NCI-H146 treated with DMSO at 0.1 percent for 48 hours (cell line): ENCODE data around the gene SMTNL2.
A peak's percentile ranks its signal among the peaks of the same experiment; 100 is the strongest.
"Not testable (repeated sequence)": the region's sequence is repeated elsewhere in the genome, so short reads cannot be mapped to it uniquely, and the experiment has no call there.

Experiments used
- DNase-seq: peaks from one replicate; lab custom pipeline; 2025; ENCODE audit not compliant: unreplicated experiment; lab: John Stamatoyannopoulos, UW

SMTNL2 gene

DNA sequence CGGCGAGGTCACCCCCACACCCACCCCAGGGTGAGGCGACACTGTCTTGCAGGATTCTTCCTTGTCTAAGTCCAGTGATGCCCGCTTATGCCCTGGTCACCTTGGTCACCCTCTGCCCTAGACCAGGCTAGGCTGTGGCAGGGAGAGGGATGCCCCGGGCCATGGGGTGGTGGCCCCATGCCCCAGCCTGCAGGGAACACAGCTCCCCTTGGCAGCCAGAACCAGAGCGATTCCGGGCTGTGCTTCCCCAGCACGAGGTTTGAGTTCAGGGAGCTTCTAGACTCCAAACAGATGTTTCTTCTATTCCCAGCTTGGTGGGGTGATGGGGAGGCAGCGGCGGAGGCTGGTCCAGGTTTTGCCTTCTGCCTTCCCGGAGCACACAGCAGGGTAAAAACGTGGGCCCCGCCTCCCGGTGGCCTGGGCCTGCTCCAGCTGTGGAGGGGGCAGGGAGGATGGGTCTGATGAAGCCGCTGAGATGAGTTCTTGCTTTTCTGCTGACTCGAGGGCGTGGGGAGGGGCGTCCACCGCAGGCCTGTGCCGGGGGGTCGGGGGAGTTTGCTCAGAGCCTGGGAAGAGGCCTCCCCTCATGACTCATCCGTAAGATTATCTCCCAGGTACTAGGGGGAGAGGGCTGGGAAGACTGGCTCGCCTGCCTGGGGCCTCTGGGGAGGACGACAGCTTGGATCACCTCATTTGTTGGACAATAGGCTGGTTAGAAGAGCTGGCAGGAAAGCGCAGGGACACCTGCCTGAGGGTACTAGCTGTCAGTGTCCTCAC lies 15.4 kb downstream of the SMTNL2 start:
- peak; percentile 70 for DNase-seq

DNA sequence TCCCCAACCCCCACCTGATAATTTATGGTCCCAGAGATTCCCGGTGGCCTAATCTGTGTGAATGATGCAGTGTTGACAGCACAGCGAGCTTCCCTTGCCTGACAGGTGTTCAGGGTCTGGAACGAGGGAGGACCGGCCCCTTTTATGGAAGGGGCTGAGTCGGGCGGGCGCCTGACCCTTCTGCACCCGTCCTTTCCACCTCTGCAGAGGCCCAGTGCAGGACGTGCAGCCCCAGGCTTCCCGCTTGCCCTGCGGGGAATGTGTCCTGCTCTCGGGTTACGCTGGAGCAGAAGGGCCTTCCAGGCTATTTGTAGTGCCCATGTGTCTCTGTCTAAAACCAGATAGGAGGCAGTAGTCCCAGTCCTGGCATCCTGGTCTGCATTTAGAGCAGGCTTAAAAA lies 16.2 kb downstream of the SMTNL2 start:
- DNase-seq = peak; percentile 23

DNA sequence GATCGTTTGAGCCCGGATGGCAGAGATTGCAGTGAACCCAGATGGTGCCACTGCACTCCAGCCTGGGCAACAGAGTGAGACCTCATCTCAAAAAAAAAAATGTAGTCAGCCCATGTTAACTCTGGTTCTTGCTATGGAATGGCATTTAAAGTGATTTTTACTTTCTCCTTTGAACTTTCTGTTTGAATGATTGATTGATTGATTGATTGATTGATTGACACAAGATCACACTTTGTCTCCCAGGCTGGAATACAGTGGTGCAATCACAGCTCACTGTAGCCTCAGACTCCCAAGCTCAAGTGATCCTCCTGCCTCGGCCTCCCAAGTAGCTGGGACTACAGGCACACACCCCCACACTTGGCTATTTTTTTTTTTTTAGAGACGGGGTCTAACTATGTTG lies 17.0 kb downstream of the SMTNL2 start:
- DNase-seq = no peak

DNA sequence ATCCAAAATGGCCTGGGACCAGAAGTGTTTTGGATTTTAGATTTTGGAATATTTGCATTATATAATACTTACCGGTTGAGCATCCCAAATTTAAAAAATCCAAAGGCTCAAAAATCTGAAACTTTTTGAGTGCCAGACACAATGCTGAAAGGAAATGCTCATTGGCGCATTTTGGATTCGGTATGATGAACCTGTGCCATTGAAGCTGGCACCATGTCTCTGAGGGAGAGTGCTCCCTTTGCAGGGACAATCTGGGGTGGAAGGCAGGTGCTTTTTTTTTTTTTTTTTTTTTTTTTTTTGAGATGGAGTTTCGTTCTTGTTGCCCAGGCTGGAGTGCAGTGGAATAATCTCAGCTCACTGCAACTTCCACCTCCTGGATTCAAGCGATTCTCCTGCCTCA lies 17.7 kb downstream of the SMTNL2 start:
- DNase-seq = no peak

DNA sequence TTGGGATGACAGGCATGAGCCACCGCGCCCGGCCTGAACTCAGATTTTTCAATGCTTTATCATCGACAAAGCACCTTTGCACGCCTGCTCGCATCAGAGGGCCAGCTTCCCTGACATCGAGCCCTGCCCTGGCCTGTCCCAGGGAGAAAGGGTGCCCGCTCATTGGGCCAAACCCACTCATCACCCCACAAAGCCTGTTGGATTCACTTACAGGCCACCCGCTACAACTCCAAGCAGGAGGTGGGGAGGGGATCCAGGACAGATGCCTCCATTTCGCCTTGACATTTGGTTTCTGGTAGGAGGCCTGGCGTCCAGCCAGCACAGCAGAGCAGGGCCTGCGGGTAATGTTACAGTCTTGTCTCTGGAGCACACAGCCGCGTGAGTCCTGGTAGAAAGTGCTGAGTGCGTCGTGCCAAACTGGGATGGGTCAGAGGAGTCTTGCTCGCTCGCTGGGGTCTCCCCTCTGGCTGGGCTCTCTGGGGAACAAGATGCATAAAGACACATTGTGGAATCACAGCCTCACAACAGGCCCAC lies 19.8 kb downstream of the SMTNL2 start:
- DNase-seq = no peak

DNA sequence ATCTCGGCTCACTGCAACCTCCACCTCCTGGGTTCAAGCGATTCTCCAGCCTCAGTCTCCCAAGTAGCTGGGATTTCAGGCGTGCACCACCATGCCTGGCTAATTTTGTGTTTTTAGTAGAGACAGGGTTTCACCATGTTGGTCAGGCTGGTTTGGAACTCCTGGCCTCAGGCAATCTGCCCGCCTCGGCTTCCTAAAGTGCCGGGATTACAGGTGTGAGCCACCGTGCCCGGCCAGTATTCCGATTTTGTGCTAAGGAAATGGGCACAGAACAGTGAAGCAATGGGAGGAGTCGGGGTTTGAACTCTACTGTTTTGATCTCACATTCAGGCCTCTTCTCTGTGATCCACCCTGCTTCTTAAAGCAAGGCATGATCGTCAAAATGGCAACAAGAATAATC lies 20.4 kb downstream of the SMTNL2 start:
- not testable (repeated sequence) for DNase-seq

DNA sequence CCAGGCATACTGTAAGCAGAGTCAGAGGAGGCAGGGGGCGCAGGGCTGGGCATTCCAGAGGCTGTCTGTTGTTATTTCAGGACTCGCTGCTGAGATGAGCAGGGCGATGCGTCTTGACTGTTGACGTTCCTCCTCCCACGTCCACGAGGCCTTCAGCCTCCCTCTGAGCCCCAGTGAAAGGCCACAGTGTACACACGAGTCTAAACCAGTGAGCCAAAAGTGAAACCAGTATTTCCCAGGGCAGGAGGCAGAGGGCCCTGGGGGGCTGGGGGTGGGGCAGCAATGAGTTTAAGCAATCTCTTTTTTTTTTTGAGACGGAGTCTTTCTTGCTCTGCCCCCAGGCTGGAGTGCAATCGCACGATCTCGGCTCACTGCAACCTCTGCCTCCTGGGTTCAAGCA lies 21.5 kb downstream of the SMTNL2 start:
- no peak for DNase-seq

DNA sequence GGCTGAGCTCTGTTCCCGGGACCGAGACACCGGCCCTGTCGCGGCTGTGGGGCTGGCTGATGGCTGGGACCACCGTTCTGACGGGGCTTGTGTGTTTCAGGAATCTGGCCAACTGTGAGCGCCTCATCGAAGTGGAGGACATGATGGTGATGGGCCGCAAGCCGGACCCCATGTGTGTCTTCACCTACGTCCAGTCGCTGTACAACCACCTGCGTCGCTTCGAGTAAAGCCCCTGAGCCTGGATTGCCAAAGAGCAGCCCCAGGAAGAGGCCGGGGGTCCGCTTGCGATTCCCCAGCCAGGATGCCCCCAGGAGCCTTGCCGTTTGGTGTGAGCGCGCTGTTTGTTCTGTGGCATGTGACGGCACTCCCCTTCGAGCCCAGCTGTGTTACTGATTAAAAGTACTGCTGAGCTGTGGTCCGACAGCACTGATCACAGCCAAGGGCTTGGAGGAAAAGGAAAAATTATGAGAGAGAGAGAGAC lies 23.0 kb downstream of the SMTNL2 start:
- no peak for DNase-seq

DNA sequence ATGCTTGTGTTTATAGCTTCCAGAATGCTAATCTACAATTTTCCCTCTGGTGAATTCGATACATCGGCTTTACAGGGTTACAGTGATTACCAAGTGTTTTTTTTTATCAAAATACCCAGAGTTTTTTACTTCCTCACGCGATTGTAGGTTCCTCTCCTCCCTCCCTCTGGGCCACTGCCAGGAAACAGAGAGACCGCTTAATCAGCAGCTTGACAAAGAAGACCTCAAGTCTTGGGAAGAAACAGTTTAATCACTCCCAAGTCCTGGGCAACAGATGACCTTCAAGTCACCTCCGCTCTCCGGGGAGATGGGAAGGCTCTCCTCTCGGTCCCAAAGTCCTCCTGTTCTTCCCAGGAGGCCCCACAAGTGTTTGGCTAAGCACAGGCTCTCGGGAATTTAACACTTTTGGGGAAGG lies 23.5 kb downstream of the SMTNL2 start:
- no peak for DNase-seq

DNA sequence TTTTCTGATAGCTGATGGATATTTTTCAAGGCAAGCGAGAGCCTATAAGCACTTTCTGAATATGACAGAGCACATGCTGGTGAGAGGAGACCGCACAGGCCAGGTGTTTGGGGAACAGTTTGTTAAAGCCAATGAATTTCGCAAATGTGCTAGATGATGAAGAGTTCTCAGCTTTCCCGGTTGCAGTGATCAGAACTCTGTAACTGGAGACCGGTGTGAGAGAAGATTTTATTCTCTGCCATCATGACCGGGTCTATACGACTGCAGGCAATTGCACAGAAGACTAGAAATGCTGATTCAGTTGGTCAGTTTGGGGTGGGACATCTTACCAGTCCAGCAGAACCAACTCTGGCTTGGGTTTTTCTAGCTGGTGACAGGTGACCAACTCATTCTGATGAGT lies 25.4 kb downstream of the SMTNL2 start:
- DNase-seq = no peak

DNA sequence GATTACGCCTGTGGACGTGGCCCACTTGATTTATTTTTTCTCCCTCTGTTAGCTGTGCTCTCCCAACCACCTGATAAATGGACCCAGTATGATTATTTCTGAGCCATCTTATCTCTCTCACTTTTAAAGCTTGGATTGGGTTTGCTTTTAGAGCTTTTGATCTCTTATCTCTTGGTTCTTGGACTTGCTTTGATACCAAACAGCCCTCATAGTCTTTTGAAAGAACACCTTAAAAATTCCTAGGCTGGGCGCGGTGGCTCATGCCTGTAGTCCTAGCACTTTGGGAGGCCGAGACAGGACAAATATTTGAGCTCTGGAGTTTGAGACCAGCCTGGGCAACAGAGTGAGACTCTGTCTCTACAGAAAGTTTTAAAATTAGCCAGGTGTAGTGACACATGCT lies 25.8 kb downstream of the SMTNL2 start:
- DNase-seq = no peak

DNA sequence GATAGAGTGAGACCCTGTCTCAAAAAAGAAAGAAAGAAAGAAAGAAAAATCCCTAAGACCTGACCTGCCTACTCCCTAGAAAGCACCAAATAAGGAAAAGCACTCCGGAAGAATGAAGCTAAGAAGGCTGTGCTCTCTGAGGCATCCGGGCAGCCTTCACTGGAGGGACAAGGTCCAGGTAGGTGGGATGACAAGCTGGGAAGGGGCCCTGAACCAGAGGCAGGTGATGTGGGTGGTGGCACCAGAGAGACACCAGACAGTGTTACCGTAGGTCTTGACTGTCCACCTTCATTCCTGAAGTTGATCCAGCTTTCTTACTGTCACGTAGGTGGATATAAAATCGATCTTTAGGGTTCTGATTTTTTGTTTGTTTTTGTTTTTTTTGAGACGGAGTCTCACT lies 26.3 kb downstream of the SMTNL2 start:
- DNase-seq = no peak

DNA sequence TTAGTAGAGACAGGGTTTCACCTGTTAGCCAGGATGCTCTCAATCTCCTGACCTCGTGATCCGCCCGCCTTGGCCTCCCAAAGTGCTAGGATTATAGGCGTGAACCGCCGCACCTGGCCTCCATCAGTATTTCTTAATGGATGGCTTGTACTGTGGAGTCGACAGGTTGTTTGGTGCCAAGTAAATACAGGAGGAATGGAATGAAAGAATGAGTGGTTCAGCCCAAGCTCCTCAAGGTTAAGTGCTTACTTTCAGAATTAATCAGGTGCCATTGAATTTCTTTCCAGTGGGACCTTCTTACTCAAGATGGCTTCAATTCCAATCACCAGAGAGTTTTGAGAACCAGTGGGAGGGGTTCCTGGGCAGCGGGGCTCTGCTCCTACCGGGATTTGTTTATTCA lies 32.1 kb downstream of the SMTNL2 start:
- DNase-seq = peak; percentile 20

DNA sequence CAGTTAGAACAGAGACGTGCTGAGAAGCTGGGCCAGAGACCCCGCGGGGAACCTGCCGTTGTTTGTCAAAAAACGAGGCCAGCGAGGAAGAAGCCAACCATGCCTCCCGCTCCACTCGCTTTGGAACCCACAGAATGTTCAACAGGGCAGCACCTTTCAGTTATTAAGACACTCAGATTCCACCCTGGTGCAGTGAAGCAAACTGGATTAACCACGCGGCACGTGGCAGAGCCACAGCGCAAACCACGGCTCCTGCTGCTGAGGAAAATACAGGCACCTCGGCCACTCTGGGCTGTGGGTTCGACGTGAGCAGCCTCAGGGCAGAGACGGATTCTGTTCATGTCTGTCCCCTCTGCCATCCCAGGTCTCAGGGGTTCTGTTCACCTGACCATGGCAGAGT lies 32.8 kb downstream of the SMTNL2 start:
- no peak for DNase-seq

DNA sequence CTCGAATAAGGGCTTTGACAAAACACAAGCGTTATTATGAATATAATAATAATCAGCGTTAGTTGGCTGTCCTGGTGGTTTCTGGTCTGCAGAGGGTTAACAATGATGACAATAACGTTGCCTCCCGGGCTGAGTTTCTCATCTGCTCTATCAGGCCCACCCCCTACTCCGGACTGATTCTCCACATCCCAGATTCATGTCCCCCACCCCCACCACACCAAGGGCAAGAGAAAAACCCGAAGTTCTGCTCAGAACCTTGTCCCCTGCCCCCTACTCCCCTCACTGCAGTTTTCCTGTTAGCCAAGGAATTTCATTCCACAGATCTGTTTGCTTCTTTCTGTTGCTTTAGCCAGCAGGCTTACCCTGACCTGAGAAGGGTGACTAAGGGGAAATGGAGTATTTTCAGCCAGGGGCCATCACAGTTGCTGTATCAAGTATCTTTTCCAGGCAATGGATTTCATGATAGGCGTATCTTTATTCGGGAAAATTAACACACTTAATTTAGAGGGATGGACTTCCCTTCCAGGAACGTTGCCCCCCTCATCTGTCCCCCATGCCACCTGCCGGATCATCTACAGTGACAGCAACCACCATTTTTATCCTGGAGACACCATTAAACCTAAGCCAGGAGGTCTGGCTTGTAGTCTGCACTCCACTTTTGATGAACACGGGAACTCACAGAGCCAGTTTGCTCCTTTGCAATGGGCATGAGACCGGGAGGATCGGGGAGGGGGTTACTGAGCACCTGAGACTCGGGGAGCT lies 33.4 kb downstream of the SMTNL2 start:
- DNase-seq = no peak

DNA sequence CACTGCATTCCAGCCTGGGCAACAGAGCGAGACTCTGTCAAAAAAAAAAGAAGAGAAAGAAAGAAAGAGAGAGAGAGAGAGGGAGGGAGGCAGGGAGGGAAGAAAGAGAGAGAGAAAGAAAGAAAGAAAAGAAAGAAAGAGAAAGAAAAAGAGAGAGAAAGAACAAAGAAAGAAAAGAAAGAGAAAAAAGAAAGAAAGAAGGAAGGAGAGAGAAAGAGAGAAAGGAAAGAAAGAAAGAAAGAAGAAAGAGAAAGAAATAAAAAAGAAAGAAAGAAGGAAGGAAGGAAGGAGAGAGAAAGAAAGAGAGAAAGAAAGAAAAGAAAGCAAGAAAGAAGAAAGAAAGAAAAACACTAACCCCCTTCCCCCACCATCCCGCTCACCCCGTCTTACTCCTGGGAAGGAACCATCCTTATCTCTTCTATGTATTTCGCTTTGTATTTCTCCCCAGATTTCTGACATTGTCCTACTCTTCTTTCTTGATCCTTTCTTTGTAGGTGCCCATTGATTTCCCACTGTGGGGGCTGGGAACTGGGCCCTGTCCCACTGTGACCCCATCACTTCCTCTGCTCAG lies 36.3 kb downstream of the SMTNL2 start:
- DNase-seq = no peak

DNA sequence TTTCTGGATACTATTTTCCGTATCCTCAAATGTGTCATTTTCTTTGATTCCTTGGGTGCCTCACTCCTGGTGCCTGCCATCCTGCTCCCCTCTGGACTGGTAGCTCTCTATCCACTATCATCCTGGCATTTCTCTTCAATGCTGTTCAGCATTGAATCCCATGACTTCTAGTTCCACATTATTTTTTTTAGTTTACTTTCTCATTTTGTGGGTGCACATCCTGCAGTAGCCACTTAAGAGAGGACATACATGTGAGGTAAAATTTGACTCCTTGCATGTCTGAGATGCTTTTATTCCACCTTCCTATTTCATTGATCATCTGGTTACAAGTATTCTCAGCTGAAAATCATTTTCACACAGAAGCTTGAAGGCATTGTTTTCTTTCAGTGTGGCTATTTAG lies 38.0 kb downstream of the SMTNL2 start:
- DNase-seq = no peak

DNA sequence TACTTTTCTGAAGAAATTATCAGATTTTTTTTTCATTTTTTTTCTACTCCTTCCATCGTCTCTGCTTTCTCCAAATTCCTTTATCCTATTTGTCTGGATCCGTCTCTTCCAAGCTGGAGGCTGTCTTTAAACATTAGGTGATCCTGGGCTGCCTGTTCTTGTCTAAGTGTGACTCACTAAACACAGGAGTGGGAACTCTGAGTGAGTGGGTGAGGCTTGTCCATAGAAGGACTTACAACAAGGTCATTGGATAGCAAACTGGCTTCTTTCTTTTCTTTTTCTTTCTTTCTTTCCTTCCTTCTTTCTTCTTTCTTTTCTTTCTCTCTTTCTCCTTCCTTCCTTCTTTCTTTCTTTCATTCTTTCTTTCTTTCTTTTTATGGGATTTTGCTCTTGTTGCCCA lies 38.9 kb downstream of the SMTNL2 start:
- DNase-seq = no peak

DNA sequence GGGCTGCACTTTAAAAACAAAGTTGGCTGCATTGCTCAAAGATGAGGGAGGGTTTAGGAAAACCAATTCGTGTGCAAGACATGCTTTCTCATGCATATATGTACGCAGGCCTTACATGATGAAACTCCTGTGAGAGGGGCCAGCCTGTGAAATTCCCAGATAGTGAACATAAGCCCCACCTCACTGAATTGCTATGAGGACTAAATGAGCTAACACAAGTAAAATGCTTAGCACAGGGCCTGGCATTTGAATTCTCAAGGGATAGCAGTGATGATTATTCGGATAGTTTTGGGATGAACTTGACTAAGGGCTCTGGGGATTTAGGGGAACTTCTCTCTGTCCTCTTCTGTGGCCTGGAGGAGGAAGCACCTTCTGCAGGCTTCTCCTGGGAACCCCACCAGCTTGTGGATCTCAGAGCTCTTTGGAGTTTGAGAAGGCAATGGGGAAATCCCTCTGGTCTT lies 40.2 kb downstream of the SMTNL2 start:
- DNase-seq = not testable (repeated sequence)

DNA sequence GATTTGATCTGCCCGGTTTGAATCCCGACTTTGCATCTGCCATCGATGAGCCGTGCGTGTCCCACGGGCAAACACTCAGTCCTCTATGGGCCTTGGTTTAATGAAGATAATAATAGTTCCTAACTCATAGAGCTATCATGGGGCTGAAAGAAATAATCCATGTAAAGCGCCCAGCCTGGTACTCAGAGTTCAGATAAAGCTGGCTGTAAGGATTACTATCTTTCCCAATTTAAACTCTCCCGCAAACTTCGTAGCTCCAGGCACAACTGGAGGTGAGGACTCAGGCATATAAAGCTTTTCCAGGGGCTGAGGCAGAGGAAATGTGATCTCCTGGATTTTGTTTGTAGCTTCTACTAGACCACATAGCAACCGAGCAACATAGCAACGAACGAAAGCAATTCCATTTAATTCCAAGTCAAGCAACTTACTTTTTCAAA lies 40.9 kb downstream of the SMTNL2 start:
- DNase-seq = no peak

DNA sequence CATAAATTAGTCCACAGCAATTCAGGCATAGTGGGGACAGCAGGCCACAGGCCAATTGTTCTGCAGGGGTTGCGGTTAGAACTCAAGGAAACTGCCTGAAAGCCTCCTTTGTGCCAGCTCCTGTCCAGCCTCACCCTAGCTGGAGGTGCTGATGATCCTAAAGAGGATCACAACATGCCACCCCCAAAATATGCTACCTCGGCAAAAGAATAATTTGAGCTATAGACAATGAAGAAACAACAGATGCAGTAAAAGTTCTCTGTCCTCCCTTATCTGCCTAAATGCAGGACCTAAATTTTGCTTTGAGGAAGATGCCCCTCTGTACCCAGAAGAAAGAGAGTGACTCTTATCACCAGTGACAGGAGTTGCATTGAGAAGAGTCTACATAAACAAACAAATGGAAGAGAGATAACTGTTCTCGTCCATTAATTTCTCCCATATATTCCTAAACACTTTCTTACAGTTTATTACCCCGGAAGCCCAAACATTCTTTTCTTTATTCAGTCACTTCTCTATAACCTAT lies 42.5 kb downstream of the SMTNL2 start:
- no peak for DNase-seq
